NCI-H526 treated with DMSO at 0.1 percent for 48 hours (cell line): ENCODE data around the gene FSTL1.

ENCODE experiments used
- DNase-seq: peaks from one replicate; lab custom pipeline; 2025; lab: John Stamatoyannopoulos, UW

Gene FSTL1

GRCh38 chr3:120468635-120469295 is 18.0 kb upstream of the FSTL1 start:
- no peak for DNase-seq

GRCh38 chr3:120462409-120462959 is 11.7 kb upstream of the FSTL1 start:
- peak; percentile 31 for DNase-seq

DNA sequence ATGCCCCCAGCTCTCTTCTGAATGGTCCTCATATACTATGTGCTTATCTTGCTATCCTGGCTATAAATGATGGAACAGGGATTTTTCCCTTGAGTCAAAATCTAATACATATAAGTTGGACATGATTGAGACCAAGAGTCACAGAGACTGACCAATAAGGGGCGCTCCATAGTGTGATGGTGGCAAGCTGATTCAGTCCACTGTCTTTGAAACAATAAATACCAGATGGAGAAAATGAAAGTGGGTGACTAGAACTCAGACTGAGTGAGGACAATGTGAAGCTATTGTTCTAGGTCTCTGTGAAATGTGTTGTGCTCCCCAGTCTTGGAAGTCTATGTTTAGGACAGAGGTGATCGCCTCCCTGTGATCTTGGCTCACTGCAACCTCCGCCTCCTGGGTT is 10.6 kb upstream of the FSTL1 start:
- no peak for DNase-seq

DNA sequence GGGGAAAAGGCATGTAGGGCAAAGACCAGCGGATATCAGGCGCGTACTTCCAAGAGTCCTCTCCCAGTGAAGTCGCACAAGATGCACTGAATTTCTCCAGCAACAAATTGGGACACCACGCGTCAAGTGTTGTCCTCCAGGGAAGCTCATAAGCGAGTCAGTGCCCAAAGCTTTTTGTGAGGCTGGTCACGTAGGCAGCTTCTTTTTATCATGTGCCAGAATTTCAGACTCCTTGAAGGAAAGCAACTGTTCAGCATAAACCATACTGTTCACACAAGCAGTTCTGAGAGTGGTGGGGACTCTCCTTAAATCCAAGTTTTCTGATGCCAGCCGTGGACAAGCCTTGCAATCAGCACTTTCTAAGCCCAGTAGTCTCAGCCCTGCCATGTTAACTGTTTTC is 10.1 kb upstream of the FSTL1 start:
- no peak for DNase-seq

DNA sequence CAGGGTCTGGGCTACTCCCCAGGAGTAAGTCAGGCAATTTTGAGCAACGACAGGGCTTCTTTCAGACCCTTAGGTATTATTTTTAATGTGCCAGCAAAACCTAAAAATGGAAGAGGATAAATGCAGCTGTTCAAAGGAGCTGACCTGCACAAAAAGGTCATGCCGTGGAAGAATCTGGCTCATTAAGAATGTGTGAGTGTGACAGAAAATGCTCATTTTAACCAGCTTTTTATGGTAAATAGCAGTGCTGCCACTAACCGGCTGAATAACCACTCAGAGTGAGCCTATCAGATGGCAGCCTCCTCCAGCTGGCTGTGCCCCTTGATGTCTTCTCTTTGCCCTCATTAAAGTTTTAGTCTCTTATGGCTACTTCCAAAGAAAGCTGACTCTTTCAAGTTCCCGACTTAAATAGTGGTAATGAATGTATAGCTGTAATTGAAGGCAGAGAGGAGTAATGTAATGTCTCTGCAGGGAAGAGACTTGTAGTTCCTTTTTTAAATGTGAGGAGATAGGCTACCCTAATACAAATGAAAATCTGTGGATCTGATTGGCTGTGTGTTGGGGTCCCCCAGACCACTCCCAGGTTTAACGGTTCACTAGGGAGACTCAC is 9.5 kb upstream of the FSTL1 start:
- DNase-seq, result no peak

DNA sequence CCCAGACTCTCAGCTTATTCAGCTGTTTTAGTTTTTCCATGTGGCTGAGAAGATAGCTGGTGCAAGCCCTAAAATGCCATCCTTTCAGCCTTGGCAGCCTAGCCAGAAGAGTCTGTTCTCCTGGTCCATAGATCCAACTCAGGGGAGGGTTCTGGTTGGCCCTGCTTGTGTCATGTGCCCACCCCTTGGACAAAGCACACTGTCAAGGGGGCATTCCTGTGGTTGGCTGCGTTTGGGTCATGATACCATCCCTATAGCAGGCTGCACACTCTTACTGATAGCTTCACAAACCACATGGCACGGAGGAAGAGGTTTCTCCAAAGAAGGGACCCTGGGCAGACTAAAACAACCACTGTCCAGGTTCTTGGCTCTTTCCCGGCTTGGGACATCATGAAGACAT is 8.4 kb upstream of the FSTL1 start:
- no peak for DNase-seq

- no peak for DNase-seq
These were observed 7.0 kb upstream of the FSTL1 start for GRCh38 chr3:120457827-120458226.

GRCh38 chr3:120454076-120454689 is 3.4 kb upstream of the FSTL1 start:
- DNase-seq, result no peak

DNA sequence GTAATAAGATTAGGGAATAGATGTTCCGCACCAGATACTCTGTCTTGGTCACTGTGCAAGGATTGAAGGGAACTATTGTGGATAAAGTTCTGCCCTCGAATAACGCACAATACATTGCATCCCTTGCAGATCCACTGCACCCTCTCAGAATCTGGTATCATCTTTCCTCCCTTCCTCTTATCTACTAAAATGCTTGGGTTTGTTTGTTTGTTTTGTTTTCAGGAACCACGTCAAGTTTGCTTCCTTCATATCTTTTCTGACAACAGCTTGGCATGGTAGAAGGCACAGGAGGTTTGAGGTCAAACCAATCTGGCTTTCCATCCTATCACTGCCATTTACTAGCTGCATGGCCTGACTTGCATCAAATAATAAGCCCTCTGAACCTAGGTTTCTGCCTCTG is 2.0 kb upstream of the FSTL1 start:
- no peak for DNase-seq

GRCh38 chr3:120451806-120452205 is 1.0 kb upstream of the FSTL1 start:
- no peak for DNase-seq

DNA sequence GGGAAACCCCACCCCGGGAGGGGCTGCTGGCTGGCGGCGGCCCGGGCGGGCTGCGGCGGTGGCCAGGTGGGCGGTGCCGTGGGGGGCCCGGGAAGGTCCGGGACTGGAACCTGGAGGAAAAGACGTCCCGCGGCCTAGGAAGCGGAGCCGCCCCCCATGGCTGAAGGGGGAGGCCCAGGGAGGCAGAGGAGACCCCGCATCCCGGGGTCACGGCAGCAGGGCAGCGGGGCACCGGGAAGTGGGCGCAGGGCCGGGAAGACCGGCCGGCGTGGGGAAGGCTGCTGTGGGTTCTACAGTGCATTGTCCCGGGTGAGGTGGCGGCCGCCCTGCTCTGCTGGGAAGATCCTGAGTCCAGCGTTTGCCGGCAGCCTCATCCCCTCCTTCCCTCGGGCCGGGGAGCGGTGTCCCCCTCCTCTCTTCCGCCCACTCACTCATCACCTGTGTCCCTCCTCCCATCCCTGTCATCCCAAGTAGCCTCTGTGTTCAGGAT is 525 bp upstream of the FSTL1 start:
- no peak for DNase-seq

DNA sequence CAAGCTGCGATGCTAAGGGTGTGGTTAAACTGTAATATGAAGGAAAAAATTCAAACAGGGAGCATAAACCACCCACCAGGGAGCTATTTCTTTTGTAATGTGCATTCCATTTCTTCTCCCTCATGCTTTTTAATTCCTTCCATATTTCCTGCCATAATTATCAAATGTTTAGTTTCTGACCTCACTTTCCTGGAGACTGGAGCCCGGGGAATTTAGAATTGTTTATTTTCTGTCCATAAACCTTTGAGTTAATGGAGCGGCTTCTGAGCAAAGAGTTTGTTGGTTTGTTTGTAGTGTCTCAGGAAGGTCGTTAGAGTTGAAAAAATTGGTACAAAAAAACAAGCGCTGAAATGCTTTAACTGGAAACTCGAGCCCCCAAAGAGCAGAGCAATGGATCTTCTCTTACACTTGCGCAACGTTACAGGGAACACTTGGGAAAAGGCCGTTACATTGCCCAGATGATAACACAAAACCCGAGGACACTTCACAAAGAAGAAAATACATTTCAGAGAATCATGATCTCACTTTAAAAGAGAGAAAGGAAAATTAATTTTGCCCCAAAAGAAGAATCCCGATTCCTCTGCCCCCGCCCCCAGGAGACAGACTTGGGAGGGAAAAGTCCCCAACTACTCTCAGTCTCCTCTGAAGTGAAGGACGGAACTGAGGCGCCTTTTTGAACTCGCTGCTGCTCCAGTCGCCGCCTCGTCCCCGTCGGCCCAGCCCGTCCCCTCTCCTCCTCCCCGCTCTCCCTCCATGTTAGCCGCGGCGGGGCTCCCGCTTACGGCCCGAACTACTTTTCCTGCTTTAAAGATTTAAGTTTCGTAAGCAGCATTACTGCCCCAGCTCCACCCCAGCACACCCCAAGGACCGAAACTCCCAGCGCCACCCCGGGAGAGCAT is 842 bp downstream of the FSTL1 start:
- DNase-seq, result peak; percentile 23

DNA sequence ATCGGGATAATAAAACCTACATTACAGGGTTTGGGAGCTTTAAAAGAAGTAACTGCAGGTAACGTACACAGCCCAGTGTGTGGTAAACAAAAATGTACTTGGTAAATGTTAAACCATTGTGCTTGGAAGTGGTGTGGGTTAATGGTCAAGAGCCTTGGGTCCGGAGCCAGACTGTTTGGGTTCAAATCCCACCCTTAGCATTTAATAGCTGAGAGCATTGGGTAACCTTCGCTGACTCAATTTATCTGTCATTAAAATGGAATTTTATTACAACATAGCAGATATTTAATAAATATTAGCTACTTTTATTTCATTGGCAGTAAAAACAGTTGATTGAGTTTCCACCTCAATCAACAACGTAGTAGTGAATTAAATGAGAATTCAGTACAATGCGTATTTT is 1.5 kb downstream of the FSTL1 start:
- no peak for DNase-seq

GRCh38 chr3:120448756-120449155 is 2.0 kb downstream of the FSTL1 start:
- DNase-seq, result no peak

GRCh38 chr3:120446891-120447668 is 3.7 kb downstream of the FSTL1 start:
- DNase-seq, result no peak

- no peak for DNase-seq
These were observed 5.1 kb downstream of the FSTL1 start for GRCh38 chr3:120445654-120446053.

DNA sequence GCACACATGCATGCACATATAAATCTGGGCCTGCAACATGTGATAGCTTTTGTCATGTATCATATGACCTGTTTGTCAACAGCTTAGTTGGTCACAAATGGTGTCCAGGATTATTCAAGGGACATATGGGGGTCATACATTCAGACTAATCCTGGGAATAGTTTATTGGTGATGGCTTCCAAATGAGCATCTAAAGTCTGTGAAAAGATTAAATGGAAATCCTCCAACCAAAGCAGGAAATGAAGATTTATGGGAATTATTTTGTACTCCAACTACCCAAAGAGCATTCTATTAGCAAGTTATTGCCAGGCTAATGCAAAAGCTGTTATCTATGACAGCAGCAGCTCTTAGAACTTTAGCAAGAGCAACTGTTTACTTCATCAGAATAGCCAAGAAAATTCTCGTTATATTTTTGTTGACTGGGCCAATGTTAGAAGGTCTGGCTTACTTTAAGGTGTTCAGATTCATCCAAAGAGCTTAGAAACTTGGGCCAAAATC is 7.1 kb downstream of the FSTL1 start:
- no peak for DNase-seq

DNA sequence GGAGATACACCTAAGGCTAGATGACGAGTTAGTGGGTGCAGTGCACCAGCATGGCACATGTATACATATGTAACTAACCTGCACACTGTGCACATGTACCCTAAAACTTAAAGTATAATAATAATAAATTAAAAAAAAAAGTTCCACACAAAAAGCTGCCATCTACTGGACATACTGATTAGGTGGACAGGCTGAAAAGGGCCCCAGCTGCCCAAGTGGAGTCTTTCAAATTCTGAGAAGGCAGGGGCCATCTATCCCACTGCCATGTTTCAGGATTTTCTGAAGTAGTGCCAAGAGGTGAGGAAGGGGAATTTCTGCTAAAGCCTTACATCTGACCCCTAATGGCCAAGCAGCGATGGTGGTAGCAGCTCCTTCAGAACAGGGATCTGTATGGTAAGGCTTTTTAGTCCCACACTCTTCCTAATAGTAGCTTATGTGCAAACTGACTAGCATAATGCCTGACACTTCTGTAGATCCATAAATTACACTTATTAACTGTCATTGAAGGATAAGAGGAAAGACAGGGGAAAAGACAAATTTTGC is 7.7 kb downstream of the FSTL1 start:
- no peak for DNase-seq

GRCh38 chr3:120441776-120442175 is 9.0 kb downstream of the FSTL1 start:
- no peak for DNase-seq

DNA sequence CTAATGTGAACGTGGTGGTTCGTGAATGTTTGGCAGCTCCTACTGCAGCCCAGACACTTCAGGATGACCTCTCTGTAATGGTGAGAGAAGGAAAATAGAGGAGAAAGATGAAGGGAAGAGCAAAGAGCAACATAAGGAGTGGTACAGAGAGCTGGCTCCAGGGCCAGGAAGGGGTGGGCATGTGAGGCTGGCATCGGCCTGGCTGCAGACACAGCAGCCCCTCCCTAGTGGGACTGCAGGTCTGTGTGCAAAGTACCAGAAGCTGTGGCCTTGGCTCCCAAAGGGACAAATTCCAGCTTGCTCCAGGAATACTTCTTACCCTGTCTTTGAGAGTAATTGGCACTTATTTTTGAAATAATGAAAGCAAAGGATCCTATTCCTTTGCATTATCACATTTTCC is 10.0 kb downstream of the FSTL1 start:
- DNase-seq, result no peak
